ENCODE data around the gene MAML3.

The MAML3 gene

GRCh38 chr4:140069066-140069465 lies 84.9 kb downstream of the MAML3 start:
- Histone ChIP-seq H3K9me3 (ENCODE audit: control insufficient read depth, low read length) (no peaks in the 10 kb centered on the region), H2AFZ (no peak overlapping the region), H3K36me3 (ENCODE audit: control insufficient read depth, insufficient read depth, low read length) (no peaks in the 10 kb centered on the region), H3K4me1 (no peaks in the 10 kb centered on the region), H3K79me2 (no peaks in the 10 kb centered on the region), H3K27me3 (ENCODE audit: control insufficient read depth, insufficient read depth, low read length) (no peaks in the 10 kb centered on the region), H3K4me3 (ENCODE audit: low read depth, low read length) (no peak overlapping the region), H3K27ac (no peak overlapping the region), H3K9ac (no peak overlapping the region), H3K4me2 (ENCODE audit: low read length) (no peak overlapping the region)
- no peak for TF ChIP-seq CTCF (IDR thresholded peaks at IDR 0.05)

GRCh38 chr4:140068271-140068670 lies 85.7 kb downstream of the MAML3 start:
- Histone ChIP-seq H3K4me3 (ENCODE audit: low read depth, low read length) (no peak overlapping the region), H3K27ac (no peak overlapping the region), H3K27me3 (ENCODE audit: control insufficient read depth, insufficient read depth, low read length) (no peaks in the 10 kb centered on the region), H3K4me1 (no peaks in the 10 kb centered on the region), H3K36me3 (ENCODE audit: control insufficient read depth, insufficient read depth, low read length) (no peaks in the 10 kb centered on the region), H2AFZ (no peak overlapping the region), H3K4me2 (ENCODE audit: low read length) (no peak overlapping the region), H3K79me2 (no peaks in the 10 kb centered on the region), H3K9me3 (ENCODE audit: control insufficient read depth, low read length) (no peaks in the 10 kb centered on the region), H3K9ac (no peak overlapping the region)
- no peak for TF ChIP-seq CTCF (IDR thresholded peaks at IDR 0.05)

- TF ChIP-seq CTCF (IDR thresholded peaks at IDR 0.05), result no peak
- H2AFZ ChIP-seq, result no peak overlapping the region
- no peaks in the 10 kb centered on the region for H3K27me3 ChIP-seq (ENCODE audit: control insufficient read depth, insufficient read depth, low read length)
- H3K36me3 ChIP-seq (ENCODE audit: control insufficient read depth, insufficient read depth, low read length), result no peaks in the 10 kb centered on the region
- H3K4me1 ChIP-seq, result no peaks in the 10 kb centered on the region
- no peak overlapping the region for H3K27ac ChIP-seq
- no peak overlapping the region for H3K4me3 ChIP-seq (ENCODE audit: low read depth, low read length)
- no peak overlapping the region for H3K4me2 ChIP-seq (ENCODE audit: low read length)
- H3K79me2 ChIP-seq, result no peaks in the 10 kb centered on the region
- no peaks in the 10 kb centered on the region for H3K9me3 ChIP-seq (ENCODE audit: control insufficient read depth, low read length)
- no peak overlapping the region for H3K9ac ChIP-seq
Observed at GRCh38 chr4:140066031-140066930, 87.7 kb downstream of the MAML3 start.

GRCh38 chr4:140065393-140065792 lies 88.6 kb downstream of the MAML3 start:
- H3K9ac ChIP-seq, result no peak overlapping the region
- H3K4me2 ChIP-seq (ENCODE audit: low read length), result no peak overlapping the region
- no peaks in the 10 kb centered on the region for H3K79me2 ChIP-seq
- H2AFZ ChIP-seq, result no peak overlapping the region
- H3K27me3 ChIP-seq (ENCODE audit: control insufficient read depth, insufficient read depth, low read length), result no peaks in the 10 kb centered on the region
- H3K36me3 ChIP-seq (ENCODE audit: control insufficient read depth, insufficient read depth, low read length), result no peaks in the 10 kb centered on the region
- no peak overlapping the region for H3K4me3 ChIP-seq (ENCODE audit: low read depth, low read length)
- H3K27ac ChIP-seq, result no peak overlapping the region
- H3K4me1 ChIP-seq, result no peaks in the 10 kb centered on the region
- no peak for TF ChIP-seq CTCF (IDR thresholded peaks at IDR 0.05)
- H3K9me3 ChIP-seq (ENCODE audit: control insufficient read depth, low read length), result no peaks in the 10 kb centered on the region
